EL (cell line): ENCODE data around the gene DUSP8.
"Not testable (repeated sequence)": the region's sequence is repeated elsewhere in the genome, so short reads cannot be mapped to it uniquely, and the experiment has no call there.

Source experiments
- DNase-seq: peaks from one replicate; pipeline ENCODE4 v3.0.0-alpha.2; 2016

DUSP8 gene, protein sequence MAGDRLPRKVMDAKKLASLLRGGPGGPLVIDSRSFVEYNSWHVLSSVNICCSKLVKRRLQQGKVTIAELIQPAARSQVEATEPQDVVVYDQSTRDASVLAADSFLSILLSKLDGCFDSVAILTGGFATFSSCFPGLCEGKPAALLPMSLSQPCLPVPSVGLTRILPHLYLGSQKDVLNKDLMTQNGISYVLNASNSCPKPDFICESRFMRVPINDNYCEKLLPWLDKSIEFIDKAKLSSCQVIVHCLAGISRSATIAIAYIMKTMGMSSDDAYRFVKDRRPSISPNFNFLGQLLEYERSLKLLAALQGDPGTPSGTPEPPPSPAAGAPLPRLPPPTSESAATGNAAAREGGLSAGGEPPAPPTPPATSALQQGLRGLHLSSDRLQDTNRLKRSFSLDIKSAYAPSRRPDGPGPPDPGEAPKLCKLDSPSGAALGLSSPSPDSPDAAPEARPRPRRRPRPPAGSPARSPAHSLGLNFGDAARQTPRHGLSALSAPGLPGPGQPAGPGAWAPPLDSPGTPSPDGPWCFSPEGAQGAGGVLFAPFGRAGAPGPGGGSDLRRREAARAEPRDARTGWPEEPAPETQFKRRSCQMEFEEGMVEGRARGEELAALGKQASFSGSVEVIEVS

DNA sequence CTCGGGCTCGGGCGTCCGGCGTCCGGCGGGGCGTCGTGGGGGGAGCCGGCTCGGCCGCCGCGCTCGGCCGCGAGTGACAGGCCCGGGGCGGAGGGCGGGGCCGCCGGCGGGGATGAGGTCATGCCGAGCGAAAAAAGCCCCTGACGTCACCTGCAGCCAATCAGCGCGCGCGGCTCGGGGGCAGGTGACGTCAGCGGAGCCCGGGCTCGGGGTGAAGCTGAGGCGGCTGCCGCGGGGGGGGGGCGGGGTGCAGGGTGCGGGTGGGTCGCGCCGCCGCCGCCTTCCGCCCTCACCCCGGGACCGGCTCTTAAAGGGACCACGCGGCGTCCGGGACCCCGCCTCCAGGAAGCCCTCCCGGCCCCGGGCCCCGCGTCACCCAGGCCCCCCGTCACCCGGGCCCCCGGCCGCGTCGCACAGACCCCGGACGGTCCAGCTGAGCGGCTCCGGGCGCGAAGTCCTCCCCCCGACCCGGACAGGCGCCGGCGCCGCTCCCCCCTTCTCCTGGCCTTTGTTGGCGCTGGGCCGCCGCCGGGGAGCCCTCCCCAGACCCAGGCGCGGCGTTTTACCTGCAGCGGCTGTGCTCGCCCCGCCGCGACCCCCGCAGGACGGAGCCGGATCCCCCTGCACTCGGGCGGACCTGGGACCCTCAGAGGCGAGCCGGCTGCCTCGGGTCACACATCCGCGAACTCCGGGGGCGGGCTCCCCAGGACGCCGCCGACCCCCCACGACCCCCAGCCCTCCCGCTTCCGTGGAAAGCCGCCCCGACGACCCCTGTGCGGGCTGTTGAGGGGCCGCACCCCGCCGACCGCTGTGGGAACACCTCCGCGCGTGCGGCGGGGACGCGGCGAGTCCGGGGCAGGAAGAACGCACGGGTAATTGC lies at the start of gene DUSP8:
Gene DUSP8 (minus strand): TSS at position 75 of the 880 bp plus-strand sequence. CDS start 6,445 bp downstream, outside the sequence.
- peak; percentile 88 for DNase-seq

DNA sequence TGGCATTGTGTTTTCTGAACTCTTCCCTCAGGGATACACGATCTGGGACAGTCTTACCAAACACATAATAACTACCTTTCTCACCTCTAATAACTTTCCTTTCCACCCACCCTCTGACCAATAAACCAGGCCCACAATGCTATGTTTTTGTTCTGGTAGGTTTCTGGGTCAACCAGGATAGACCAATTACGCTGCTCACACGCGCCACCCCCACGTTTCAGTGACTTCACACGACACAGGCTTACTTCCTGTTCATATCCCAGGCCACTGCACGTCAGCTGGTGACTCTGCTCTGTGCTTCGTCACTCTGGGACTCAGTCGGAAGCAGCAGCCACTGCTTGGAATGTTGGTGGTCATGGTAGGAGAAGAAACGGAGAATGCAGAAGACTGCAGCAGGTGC lies 47.4 kb upstream of the DUSP8 start:
- peak; percentile 41 for DNase-seq

DNA sequence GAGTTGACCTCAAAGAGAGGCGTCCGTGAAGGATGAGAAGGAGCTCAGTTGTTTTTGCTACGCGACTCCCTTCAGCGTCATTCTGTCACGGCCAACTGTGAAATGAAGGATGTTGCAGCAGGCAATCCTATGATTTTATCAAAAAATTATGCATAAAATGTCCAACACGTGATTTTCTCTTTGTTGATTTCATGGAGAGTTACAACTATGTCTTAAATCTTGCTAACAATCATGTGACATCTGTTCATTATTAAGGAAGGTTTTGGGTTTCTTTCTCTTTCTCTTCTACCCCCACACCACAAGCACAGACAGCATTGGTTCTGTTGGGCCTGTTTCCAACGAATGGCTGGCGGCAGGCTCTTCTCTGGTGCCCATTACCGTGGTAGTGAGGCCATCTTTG lies 46.2 kb upstream of the DUSP8 start:
- no peak for DNase-seq

DNA sequence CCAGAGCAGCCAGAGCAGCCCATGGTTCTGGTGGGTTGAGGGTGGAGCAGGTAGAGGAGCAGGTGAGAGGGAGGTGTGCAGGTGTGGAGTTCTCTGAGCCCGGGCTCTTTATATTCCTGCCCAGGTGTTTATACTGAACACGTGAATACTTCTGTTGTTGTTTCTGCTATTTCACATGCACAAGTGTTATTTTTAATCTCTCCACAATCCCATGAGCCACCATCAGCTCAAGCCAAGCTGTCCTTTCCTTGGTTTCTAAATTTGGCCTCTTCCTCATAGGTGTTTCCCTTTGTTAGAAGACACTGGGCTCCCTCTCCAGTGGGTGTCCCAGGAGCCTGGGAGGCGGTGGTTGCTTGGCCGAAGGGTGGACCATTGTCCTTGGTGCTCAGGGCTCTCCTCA lies 36.3 kb upstream of the DUSP8 start, which contains the start of gene KRTAP5-3:
Gene KRTAP5-3 (minus strand): TSS at position 101 of the 400 bp plus-strand sequence. CDS start 78 bp downstream, at position 23.
- no peak for DNase-seq

DNA sequence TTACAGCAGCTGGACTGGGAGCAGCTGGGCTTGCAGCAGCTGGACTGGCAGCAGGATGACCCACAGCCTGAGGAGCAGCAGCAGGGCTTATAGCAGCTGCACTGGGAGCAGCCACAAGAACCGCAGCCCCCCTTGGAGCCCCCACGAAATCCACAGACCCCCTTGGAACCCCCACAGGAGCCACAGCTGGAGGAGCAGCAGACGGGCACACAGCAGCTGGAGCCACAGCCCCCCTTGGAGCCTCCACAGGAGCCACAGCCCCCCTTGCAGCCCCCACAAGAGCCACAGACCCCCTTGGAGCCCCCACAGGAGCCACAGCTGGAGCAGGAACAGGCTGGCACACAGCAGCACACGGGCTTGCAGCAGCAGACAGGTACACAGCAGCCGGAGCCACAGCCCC lies 35.8 kb upstream of the DUSP8 start:
- not testable (repeated sequence) for DNase-seq

DNA sequence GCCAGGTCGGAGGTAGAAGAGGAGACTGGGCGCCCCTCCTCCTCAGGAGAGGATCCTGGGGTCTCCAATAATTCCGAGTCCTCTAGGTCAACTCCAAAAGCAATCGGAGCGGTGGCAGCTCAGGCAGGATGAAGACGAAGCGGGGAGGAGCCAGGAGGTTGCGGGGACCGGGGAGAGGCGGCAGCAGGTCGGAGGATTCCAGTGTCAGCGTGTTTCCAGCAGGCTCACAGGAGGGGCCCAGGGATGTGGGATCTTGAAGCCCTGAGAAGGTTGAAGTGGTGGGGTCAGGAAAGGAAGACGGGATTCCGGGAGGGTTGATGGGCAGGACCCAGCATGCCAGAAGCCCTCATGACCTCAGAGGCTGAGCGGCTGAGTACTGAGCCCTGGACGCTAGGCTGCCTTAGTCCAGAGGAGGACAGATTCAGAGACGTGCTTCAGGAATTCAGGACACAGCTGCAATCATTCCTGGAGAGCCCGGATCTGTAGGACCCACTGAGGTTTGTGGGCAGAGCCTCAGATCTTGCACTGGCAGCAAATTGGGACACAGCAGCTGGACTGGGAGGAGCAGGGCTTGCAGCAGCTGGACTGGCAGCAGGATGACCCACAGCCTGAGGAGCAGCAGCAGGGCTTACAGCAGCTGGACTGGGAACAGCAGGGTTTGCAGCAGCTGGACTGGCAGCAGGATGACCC lies 35.2 kb upstream of the DUSP8 start:
- DNase-seq: not testable (repeated sequence)

DNA sequence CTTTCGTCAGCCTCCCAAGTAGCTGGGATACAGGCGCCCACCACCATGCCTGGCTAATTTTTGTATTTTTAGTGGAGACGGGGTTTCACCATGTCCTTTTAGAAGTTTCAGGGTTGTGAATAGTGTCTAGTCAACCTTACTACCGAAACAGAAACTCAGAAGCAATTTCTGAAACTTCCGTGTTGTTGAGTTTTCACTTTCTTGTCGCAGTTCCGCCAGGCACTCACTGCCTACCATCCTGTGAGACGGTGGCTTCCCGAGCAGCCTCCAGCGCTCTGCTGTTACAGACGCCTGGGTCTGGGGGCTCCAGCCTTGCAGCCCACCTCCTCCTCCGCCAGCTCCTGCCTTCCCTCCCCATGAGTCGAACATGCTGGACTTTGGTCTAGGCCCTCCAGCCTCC lies 33.9 kb upstream of the DUSP8 start:
- not testable (repeated sequence) for DNase-seq

DNA sequence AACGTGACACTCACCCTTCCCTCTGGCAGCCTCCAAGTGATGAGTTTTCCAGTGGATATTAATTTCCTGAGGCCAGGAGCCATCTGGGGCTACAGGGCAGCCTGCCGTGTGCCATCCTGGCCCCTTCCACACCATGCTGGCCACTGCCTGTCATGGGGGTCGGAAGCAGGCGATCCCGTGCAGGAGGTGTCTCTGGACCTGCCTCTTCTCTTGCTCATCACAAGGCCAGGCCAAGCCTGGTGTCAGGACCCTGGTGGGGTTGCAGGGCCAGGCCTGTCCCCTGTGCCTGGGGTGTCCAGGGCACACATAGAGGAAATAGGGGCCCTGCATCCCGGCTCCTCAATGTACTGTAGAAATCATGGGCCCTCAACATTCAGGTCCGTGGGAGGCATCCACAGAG lies 32.6 kb upstream of the DUSP8 start:
- DNase-seq: no peak

DNA sequence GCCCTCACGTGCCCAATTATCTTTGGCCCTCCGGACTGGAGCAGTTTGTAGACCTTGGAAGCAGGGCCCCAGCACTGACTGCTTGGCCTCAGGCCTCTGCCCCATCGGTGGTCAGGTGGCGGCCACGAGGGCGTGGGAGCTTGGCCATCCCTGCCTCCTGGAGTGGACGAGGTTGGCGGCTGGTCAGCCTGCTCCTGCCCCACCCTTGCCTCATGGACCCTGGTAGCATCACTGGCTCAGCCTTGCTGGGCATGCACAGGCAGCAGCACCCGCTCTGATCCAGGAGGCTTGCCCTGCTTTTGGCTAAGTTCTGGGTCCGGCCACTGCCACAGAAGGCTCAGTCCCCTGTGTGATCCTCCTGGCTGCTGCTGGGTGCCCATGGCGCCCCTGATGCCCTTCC lies 32.1 kb upstream of the DUSP8 start:
- DNase-seq: no peak

DNA sequence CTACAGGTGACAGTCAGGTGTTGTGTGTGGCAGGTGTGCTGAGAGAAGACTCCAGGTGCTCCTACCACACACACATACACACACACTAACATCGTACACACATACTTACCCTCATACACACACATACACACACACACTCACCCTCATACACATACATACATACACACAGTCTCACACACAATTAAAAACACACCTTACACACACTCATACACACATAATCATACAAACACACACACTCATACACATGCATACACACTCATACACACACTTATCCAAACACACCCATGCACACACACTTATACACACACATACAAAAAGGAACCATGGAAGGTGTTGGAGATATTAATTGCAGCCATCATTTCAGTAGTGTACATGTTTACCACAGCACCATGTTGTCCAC lies 31.6 kb upstream of the DUSP8 start:
- DNase-seq: no peak

DNA sequence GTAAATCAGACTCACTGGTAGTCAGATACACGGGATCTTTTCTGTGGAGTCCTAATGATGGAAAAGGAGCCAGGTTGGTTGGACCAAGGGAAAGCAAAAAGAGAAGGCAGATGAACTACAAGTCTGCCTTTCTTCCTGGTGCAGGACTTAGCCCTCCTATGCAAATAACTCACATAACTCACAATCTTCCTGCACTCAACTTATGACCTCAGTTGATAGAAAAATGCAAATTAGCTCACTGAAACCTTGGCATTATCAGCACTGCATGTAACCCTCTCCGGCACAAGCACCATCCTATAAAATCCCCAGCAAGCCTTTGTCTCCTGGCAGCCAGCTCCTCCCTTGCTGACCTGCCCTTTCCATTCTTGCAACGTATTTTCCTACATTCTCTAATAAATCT lies 29.6 kb upstream of the DUSP8 start:
- not testable (repeated sequence) for DNase-seq

DNA sequence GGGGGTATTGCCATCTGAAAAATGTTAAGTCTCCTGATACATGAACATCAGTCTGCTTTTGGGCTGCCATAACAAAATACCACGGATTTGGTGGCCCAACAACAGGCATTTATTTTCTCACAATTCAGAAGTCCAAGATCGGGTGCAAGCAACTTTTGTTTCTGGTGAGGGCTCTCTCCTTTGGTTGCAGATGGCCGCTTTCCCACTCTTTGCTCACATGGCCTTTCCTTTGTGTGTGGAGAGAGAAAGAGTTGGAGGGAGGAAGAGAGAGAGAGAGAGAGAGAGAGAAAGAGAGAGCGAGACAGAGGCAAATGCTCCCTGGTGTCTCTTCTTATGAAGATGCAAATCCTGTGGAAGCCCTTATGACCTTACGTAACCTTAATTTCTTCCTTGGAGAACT lies 28.6 kb upstream of the DUSP8 start:
- no peak for DNase-seq

DNA sequence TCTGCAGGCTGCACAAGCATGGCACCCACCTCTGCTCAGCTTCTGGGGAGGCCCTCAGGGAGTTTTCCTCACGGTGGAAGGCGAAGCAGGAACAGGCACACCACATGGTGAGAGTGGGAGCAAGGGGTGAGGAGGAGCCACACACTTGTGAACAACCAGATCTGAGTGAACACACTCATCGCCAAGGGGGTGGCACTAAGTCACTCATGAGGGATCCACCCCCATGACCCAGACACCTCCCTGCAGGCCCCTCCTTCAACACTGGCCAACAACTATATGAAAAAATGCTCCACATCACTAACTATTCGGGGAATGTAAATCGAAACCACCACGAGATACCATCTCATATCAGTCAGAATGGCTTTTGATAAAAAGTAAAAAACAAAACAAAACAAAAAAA lies 26.7 kb upstream of the DUSP8 start:
- DNase-seq: peak; percentile 67

DNA sequence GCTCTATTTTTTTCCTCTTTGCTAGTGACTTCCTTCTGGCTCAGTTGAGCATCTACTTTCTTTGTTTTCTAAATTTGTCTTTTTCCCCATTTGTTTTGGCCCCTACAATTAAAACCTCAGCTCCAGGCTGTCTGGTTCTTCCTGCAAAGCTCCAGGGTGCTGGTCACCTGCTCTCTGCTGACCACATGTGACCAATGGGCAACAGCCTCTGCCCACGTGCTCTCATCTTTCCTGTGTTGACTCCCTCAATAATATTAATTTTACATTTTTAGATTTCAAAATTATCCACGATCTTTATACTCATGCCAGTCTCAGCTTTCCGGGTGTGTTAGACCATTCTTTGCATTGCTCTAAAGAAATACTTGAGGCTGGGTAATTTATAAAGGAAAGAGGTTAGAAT lies 26.3 kb upstream of the DUSP8 start:
- DNase-seq: not testable (repeated sequence)

DNA sequence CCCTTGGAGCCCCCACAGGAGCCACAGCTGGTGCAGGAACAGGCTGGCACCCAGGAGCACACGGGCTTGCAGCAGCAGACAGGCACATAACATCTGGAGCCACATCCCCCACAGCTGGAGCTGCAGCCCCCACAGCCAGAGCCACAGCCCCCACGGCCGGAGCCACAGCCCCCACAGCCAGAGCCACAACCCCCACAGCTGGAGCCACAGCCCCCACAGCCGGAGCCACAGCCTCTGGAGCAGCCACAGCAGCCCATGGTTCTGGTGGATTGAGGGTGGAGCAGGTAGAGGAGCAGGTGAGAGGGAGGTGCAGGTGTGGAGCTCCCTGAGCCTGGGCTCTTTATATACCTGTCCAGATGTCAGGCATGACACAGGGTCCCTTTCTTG lies 25.9 kb upstream of the DUSP8 start, which contains the start of gene KRTAP5-2:
Gene KRTAP5-2 (minus strand): TSS at position 301 of the 387 bp plus-strand sequence. CDS start 44 bp downstream, at position 257.
- DNase-seq: no peak

DNA sequence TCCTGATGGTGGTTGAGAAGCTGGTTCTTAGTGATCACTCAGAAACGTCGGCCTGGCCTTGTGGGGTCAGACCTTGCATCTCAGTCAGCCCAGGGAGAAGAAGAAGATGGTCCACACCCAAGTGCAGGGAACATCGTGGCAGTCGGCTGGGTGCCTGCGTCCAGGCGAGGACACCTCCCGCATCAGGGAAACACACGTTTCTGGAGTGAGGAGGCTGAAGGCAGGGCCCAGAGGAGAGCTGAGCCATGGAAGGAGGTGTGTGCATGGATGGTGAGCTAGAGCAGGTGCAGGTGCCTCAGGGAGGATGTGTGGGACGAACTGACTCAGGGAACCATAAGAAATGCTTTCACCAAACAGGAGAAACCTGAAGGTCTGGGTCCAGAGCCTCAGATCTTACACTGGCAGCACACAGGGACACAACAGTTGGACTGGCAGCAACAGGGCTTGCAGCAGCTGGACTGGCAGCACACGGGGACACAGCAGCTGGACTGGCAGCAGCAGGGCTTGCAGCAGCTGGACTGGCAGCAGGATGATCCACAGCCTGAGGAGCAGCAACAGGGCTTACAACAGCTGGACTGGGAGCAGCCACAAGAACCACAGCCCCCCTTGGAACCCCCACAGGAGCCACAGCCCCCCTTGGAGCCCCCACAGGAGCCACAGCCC lies 25.4 kb upstream of the DUSP8 start:
- DNase-seq: no peak

DNA sequence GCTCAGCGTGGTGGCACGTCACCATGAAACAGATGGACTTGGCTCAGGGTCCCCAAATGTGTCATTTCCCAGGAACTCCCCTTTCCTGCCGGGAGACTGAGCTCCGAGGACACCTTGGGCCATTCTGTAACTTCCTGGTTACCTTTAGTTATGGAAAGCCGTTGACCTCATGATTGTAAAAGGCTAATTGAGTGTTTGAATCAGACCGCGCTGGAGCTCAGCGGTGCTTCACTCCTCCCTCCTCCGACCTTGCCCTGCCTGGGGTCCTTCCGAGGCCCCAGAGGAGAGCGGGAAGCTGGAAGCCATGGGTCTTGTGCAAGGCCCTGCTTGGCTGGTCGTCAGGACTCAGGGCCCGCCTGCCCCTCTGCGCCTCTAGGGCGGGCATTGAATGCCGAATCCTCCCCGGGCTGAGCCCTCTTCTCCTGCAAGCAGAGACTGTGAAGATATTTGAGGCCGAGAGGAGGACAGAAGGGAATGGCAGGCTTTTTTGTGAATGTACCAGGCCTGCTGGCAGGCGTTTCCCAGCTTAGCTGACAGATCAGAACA lies 24.6 kb upstream of the DUSP8 start:
- not testable (repeated sequence) for DNase-seq

DNA sequence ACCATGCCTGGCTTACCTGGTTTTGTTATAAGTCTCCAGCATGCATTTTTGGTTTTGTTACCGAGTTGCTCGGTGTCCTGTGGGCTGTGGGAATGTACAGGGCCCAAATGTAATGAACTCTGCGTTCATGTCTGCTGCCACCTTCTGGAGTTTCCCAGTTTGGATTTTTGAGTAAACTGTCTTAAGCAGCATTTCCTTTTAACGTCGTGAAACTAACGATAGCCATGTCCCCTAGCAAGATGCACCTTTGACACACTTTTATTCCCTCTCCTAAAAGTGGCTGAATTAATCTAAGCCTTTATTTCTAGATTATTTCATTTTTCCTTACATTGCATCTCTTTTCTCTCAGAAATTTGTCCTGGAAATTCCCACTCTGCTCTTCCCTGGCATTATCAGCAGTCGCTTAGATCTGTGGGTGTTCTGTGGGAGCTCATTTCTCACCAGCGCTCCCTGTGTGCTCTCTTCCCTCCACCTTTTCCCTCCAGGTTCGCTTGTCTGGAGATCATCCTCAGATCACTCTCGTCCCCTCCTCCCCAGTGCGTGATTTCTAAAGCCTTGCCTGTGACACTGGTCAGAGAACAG lies 24.0 kb upstream of the DUSP8 start:
- peak; percentile 11 for DNase-seq

DNA sequence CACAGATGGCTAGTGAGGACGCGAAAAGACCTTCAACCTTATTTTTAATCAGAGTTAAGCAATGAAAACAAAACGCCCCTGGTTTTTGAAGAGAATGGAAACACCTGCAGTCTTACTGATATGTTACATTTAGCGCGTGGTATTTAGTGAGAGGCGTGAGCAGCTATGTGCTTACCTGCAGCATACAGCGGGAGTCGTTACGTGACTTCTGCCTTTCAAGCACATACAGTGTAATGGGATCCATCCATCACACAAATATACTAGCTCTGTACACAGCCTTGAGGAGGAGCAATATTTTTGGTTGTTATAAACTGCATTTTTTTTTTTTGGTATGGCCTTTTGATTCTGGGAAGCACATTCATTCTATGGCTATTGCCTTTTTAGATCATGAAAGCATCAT lies 20.6 kb upstream of the DUSP8 start:
- DNase-seq: no peak

DNA sequence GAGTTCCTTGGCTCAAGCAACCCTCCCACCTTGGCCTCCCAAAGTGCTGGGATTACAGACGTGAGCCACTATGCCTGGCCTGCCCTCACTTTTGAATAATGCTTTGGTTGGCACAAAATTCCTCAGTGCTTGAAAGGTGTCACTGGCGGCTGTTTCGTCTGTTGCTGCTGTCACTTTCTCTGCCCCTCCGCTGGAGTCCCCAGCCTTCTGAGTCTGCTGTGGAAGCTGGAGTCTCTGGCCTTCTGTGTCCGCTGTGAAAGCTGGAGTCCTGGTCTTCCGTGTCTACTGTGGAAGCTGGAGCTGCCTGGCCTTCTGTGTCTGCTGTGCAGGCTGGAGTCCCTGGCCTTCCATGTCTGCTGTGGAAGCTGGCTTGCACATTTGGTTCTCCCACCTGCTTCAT lies 17.9 kb upstream of the DUSP8 start:
- no peak for DNase-seq
